Measurements from ENCODE around the gene GPC5. TPM values are rescaled to one million over a fixed set of nuclear protein-coding genes. Genes with fewer than 3 reads are reported as not detected.
"Not testable (repeated sequence)": the region's sequence is repeated elsewhere in the genome, so short reads cannot be mapped to it uniquely, and the experiment has no call there.

The GPC5 gene
- total and polyA plus RNA-seq, 2 of the 8 experiments (the other 6 are each of a cell fraction or from before 2014, with no cell fraction given), result 0.20 to 0.39 TPM

- H3K27ac ChIP-seq (ENCODE audit: low read depth, low read length); H3K18ac ChIP-seq (ENCODE audit: extremely low read depth, low read length); H3K23ac ChIP-seq (ENCODE audit: insufficient read length); H2AFZ ChIP-seq (ENCODE audit: low read length); H3K9me3 ChIP-seq (ENCODE audit: insufficient read depth in 2 of 2, low read depth in 1 of 2, low read length in 1 of 2); H4K8ac ChIP-seq (ENCODE audit: extremely low read depth, insufficient read depth, low read length); H3K4me3 ChIP-seq (ENCODE audit: extremely low read depth in 1 of 4, insufficient read depth in 2 of 4, low read depth in 3 of 4, low read length in 4 of 4); H3K23me2 ChIP-seq (ENCODE audit: low read depth, low read length); H2AK5ac ChIP-seq (ENCODE audit: low read depth, low read length); H3K9ac ChIP-seq (replicated peaks in 1 of 4; ENCODE audit: extremely low read depth in 1 of 4, low read depth in 3 of 4, low read length in 3 of 4); DNase-seq (ENCODE audit: low read depth in 1 of 2, low spot score in 2 of 2); H2BK15ac ChIP-seq (ENCODE audit: low read length); H3K14ac ChIP-seq (ENCODE audit: insufficient read length); H2BK12ac ChIP-seq (ENCODE audit: low read depth, low read length); H3K36me3 ChIP-seq (ENCODE audit: control insufficient read depth in 2 of 4, insufficient read depth in 4 of 4, low read length in 3 of 4); H2BK20ac ChIP-seq (ENCODE audit: low read length); H3K4ac ChIP-seq (replicated peaks; ENCODE audit: insufficient read length, low read depth, low read length); H2BK5ac ChIP-seq (ENCODE audit: low read depth, low read length); FAIRE-seq; H3K79me2 ChIP-seq (ENCODE audit: control insufficient read depth in 1 of 2, insufficient read depth in 2 of 2, low read length in 2 of 2); H3K56ac ChIP-seq (replicated peaks; ENCODE audit: insufficient read length, low read depth, low read length); H4K20me1 ChIP-seq (replicated peaks in 1 of 2; ENCODE audit: control insufficient read depth in 1 of 2, insufficient read depth in 2 of 2, low read length in 2 of 2); POLR2A ChIA-PET (ENCODE audit: partially characterized antibody); H3K27me3 ChIP-seq (replicated peaks in 1 of 4; ENCODE audit: control insufficient read depth in 3 of 4, extremely low read depth in 1 of 4, insufficient read depth in 3 of 4, low read length in 3 of 4); H3K4me2 ChIP-seq (ENCODE audit: insufficient read depth in 1 of 2, low read depth in 2 of 2, low read length in 2 of 2); H3K79me1 ChIP-seq (ENCODE audit: low read depth, low read length); H4K91ac ChIP-seq (replicated peaks; ENCODE audit: insufficient read length, low read length); H3K4me1 ChIP-seq (replicated peaks in 1 of 4; ENCODE audit: control insufficient read depth in 3 of 4, insufficient read depth in 4 of 4, low read length in 3 of 4); H2BK120ac ChIP-seq (replicated peaks; ENCODE audit: low read depth, low read length); H4K5ac ChIP-seq (ENCODE audit: insufficient read length, low read depth, low read length): not testable (repeated sequence)
- 91% methylated on average over 3 of the region's 3 CpGs; no CpG with 5 or more reads in 1 of the 2 experiments for WGBS, 2 experiments (ENCODE audit: extremely low coverage in 1 of 2, insufficient coverage in 1 of 2, insufficient read length in 1 of 2, insufficient replicate concordance in 2 of 2, low coverage in 1 of 2, low lambda C conversion rate in 2 of 2, missing lambda C conversion rate in 1 of 2)
- CTCF ChIA-PET (ENCODE audit: partially characterized antibody), result interaction anchor here (1.8 kb wide), 1 partner anchor 295 kb away, joined by 3 read pairs; no protein-coding TSS in a partner anchor
These were observed 1084.4 kb downstream of the GPC5 start for GRCh38 chr13:92482790-92483189.

All from H1 (cell line).